Adipocyte (in vitro differentiated cells): ENCODE measurements around the gene PIK3R5.
A peak's percentile ranks its signal among the peaks of the same experiment; 100 is the strongest.
"Not testable (repeated sequence)": the region's sequence is repeated elsewhere in the genome, so short reads cannot be mapped to it uniquely, and the experiment has no call there.

Source experiments
- DNase-seq: peaks from one replicate; pipeline ENCODE4 v3.0.0-alpha.2; 2015; ENCODE audit warnings: low read depth
- H3K27me3 ChIP-seq: replicated peaks from 2 replicates; pipeline ENCODE4 v1.7.0; 2013; ENCODE audit warnings: mild to moderate bottlenecking, low read length, moderate library complexity; ENCODE audit not compliant: control insufficient read depth, insufficient read depth
- H3K36me3 ChIP-seq: 2 replicates; pipeline ENCODE4 v1.7.0; 2013; ENCODE audit warnings: low read length, mild to moderate bottlenecking, moderate library complexity; ENCODE audit not compliant: control insufficient read depth, insufficient read depth, severe bottlenecking
- H3K4me1 ChIP-seq: 2 replicates; pipeline ENCODE4 v1.7.0; 2013; ENCODE audit warnings: mild to moderate bottlenecking, low read length, moderate library complexity; ENCODE audit not compliant: control insufficient read depth, insufficient read depth
- H3K4me3 ChIP-seq: 2 replicates; pipeline ENCODE4 v1.7.0; 2013; ENCODE audit warnings: mild to moderate bottlenecking, low read length, moderate library complexity
- H3K9ac ChIP-seq: 2 replicates; pipeline ENCODE4 v1.7.0; 2013; ENCODE audit warnings: mild to moderate bottlenecking, low read length, moderate library complexity
- H3K9me3 ChIP-seq: 2 replicates; pipeline ENCODE4 v1.7.0; 2013; ENCODE audit warnings: mild to moderate bottlenecking, low read length, moderate library complexity; ENCODE audit not compliant: control insufficient read depth

The PIK3R5 gene

DNA sequence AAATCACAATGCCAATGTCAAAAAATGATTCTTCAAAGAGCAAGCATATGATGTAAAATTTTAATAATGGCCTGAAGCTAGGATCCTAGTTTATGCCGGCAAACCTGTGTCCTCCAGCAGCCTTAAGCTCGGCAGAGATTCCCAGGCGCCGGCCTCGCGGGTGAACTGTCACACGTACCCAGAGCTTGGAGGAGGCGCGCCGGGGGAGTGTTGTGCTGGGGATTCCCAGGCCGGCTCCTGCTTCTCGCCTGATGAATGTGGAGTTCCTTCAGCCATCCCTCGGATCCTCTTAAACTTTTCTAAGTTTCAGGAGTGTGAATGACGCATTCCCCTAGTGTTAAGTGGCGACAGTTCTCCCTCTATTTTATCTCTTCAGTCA, 36.7 kb upstream of the PIK3R5 start:
- no peak for DNase-seq
- peaks cover 33% of the 10 kb centered on the region for H3K27me3 ChIP-seq
- H3K9me3 ChIP-seq: peaks cover 10% of the 10 kb centered on the region
- no peak overlapping the region for H3K9ac ChIP-seq
- H3K4me3 ChIP-seq: no peak overlapping the region
- no peaks in the 10 kb centered on the region for H3K36me3 ChIP-seq
- peaks cover 2% of the 10 kb centered on the region for H3K4me1 ChIP-seq

GRCh38 chr17:9001559-9001958, 36.1 kb upstream of the PIK3R5 start:
- H3K4me1 ChIP-seq: peaks cover 2% of the 10 kb centered on the region
- no peak overlapping the region for H3K9ac ChIP-seq
- peaks cover 27% of the 10 kb centered on the region for H3K27me3 ChIP-seq
- no peaks in the 10 kb centered on the region for H3K36me3 ChIP-seq
- no peak overlapping the region for H3K4me3 ChIP-seq
- peaks cover 10% of the 10 kb centered on the region for H3K9me3 ChIP-seq
- DNase-seq: no peak

GRCh38 chr17:8997994-8998628, 32.6 kb upstream of the PIK3R5 start:
- Histone ChIP-seq H3K36me3 (no peaks in the 10 kb centered on the region), H3K9me3 (peaks cover 7% of the 10 kb centered on the region), H3K4me1 (no peaks in the 10 kb centered on the region), H3K9ac (no peak overlapping the region), H3K4me3 (no peak overlapping the region), H3K27me3 (peaks cover 26% of the 10 kb centered on the region)
- DNase-seq: peak; percentile 43

DNA sequence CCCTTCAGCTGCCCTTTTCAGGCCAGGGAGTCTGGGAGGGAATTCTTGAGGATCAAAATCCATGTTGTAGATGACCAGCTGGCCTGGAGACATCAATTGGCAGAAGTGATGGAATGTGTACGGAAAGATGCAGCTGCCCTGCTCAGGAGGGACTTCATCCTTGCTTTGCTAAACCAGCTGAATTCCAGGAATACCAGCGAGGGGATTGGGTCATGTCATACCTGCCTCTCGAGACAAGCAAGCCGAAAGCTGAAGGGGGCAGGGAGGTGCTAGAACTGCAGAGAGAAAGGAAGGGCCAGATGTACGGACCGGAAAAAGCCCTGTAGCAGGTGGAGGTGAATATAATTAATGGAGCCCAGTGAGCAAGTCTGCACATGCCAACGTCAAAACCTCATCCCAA, 30.2 kb upstream of the PIK3R5 start:
- Histone ChIP-seq H3K9me3 (peaks cover 7% of the 10 kb centered on the region), H3K27me3 (peaks cover 32% of the 10 kb centered on the region), H3K4me3 (no peak overlapping the region), H3K4me1 (no peaks in the 10 kb centered on the region), H3K36me3 (no peaks in the 10 kb centered on the region), H3K9ac (no peak overlapping the region)
- no peak for DNase-seq

- DNase-seq: peak; percentile 73
- Histone ChIP-seq H3K9me3 (no peaks in the 10 kb centered on the region), H3K9ac (no peak overlapping the region), H3K27me3 (peaks cover 35% of the 10 kb centered on the region), H3K4me3 (no peak overlapping the region), H3K4me1 (no peaks in the 10 kb centered on the region), H3K36me3 (no peaks in the 10 kb centered on the region)
Measured at GRCh38 chr17:8994319-8994718, 28.8 kb upstream of the PIK3R5 start.

- H3K27me3 ChIP-seq: peaks cover 35% of the 10 kb centered on the region
- no peaks in the 10 kb centered on the region for H3K36me3 ChIP-seq
- no peak overlapping the region for H3K4me3 ChIP-seq
- no peaks in the 10 kb centered on the region for H3K9me3 ChIP-seq
- H3K9ac ChIP-seq: no peak overlapping the region
- DNase-seq: peak; percentile 88
- H3K4me1 ChIP-seq: no peaks in the 10 kb centered on the region
Measured at GRCh38 chr17:8991514-8992285, 26.2 kb upstream of the PIK3R5 start.

DNA sequence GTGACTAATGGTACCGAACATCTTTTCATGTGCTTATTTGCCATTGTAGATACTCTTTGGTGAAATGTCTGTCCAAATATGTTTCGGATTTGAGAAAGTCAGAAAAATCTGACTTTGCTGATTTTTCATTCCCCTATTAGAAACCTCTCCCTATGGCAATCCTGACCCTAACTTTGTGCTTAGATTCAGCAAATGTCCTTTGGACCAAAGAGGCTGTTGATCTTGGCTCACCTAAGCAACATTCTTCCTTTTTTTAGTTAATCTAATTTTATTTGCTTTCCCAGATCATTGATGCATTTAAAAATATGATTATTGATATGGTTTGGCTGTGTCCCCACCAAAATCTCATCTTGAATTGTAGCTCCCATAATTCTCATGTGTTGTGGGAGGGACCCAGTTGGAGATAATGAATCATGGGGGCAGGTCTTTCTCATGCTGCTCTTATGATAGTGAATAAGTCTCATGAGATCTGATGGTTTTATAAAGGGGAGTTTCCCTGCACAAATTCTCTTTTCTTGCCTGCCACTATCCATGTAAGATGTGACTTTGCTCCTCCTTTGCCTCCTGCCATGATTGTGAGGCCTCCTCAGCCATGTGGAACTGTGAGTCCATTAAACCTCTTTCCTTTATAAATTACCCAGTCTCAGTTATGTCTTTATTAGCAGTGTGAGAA, 22.9 kb upstream of the PIK3R5 start:
- not testable (repeated sequence) for H3K9ac ChIP-seq, H3K4me3 ChIP-seq, DNase-seq, H3K36me3 ChIP-seq, H3K9me3 ChIP-seq, H3K4me1 ChIP-seq
- H3K27me3 ChIP-seq: peaks cover 12% of the 10 kb centered on the region

DNA sequence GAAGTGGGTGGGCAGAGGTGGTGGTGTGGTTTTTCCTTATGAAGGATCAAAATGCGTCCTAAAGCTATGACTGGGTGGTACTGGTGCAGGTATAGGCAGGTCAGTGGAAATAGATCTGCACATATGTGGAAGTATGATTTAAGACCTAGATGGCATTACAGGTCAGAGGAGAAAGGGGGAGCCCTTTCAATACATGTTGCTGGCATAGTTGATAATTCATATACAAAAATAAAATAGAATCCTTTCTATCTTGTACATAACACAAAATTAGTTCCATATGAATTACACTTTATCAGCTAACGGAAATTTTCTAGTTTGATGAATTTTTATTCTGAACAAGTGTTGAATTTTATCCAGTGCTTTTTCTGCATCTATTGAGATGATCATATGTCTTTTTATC, 20.8 kb upstream of the PIK3R5 start:
- Histone ChIP-seq H3K9ac (no peak overlapping the region), H3K36me3 (no peaks in the 10 kb centered on the region), H3K27me3 (peaks cover 3% of the 10 kb centered on the region), H3K4me3 (no peak overlapping the region), H3K9me3 (peaks cover 6% of the 10 kb centered on the region), H3K4me1 (no peaks in the 10 kb centered on the region)
- no peak for DNase-seq

DNA sequence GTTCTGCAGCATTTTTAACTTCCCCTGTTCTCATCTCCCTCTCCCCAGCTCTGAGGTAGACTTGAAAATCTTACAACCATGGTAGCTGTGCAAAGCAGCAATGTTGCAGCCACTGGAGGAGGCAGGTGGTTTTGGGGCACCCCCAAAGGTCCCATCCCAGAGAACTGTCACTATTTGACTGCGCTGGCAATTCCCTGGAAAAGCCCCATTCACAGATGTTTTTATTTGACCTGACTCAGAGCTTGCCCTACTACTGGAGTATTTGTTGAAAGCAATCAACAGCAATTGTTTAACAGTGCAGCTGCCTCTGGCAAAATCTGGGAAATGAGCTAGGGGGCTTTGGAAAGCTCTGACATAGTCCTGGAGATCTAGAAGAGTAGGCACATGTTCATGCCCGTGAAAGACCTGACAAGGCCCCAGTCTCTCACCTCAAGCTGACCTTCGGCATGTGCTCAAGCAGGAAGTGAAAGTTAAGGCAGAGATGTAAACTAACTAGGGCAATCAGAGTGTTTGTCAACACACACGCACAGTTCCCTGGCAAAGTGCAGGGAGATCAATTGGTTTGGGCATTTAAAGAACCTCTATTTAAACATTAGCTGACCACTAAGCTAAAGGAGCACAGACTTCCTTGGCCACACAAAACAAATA, 19.7 kb upstream of the PIK3R5 start:
- no peaks in the 10 kb centered on the region for H3K4me1 ChIP-seq
- peaks cover 6% of the 10 kb centered on the region for H3K9me3 ChIP-seq
- no peaks in the 10 kb centered on the region for H3K27me3 ChIP-seq
- no peak overlapping the region for H3K9ac ChIP-seq
- no peak for DNase-seq
- H3K4me3 ChIP-seq: no peak overlapping the region
- no peaks in the 10 kb centered on the region for H3K36me3 ChIP-seq

- not testable (repeated sequence) for H3K27me3 ChIP-seq, DNase-seq, H3K9ac ChIP-seq, H3K36me3 ChIP-seq, H3K9me3 ChIP-seq, H3K4me1 ChIP-seq, H3K4me3 ChIP-seq
Measured at GRCh38 chr17:8984225-8984624, 18.7 kb upstream of the PIK3R5 start.

DNA sequence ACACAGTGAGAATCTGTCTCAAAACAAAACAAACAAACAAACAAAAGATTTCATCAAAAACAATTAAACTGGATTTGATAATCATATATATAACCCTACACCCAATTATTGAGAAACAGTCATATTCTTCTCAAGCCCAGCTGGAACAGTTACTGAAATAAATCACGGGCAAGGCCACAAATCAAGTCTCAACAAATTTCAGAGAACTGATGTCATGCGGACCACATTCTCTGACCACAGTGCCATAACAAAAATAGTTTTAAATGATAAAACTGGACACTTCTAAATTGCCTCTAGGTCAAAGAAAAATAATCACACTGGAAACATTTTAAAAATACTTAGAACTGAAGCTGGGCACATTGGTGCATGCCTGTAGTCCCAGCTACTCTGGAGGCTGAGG, 15.9 kb upstream of the PIK3R5 start:
- no peaks in the 10 kb centered on the region for H3K36me3 ChIP-seq
- no peaks in the 10 kb centered on the region for H3K4me1 ChIP-seq
- no peak overlapping the region for H3K4me3 ChIP-seq
- H3K9ac ChIP-seq: no peak overlapping the region
- no peak for DNase-seq
- peaks cover 11% of the 10 kb centered on the region for H3K9me3 ChIP-seq
- no peaks in the 10 kb centered on the region for H3K27me3 ChIP-seq
